Measurements from ENCODE around the gene FAM184A. TPM values are rescaled to one million over a fixed set of nuclear protein-coding genes. Genes with fewer than 3 reads are reported as not detected.

Gene FAM184A
- total and polyA plus RNA-seq, 2 experiments from 2014 or later = 0.25 TPM; not detected in 1

- TF ChIP-seq EZH2phosphoT487 (IDR thresholded peaks at IDR 0.05; ENCODE audit: insufficient read depth, low read depth) = no peak
- no peak for TF ChIP-seq EZH2 (IDR thresholded peaks at IDR 0.05; ENCODE audit: insufficient read depth, poor library complexity, severe bottlenecking)
- H3K9ac ChIP-seq = no peak overlapping the region
- H3F3A ChIP-seq (ENCODE audit: insufficient read depth) = no peaks in the 10 kb centered on the region
- no peak overlapping the region for H3K4me3 ChIP-seq
- no peak overlapping the region for H3K27ac ChIP-seq
- H3K79me2 ChIP-seq (ENCODE audit: insufficient read depth) = no peaks in the 10 kb centered on the region
- H3K9me2 ChIP-seq (ENCODE audit: insufficient read depth) = no peaks in the 10 kb centered on the region
- H3K27me3 ChIP-seq (replicated peaks; ENCODE audit: insufficient read depth) = no peaks in the 10 kb centered on the region
- no peaks in the 10 kb centered on the region for H3K36me3 ChIP-seq (ENCODE audit: low read depth)
- WGBS, 2 experiments (ENCODE audit: low coverage in 1 of 2, low lambda C conversion rate in 2 of 2, missing lambda C conversion rate in 2 of 2) = 84 to 86% methylated on average over 3 of the region's 3 CpGs
- DNase-seq = no peak
- no peaks in the 10 kb centered on the region for H3K4me1 ChIP-seq (ENCODE audit: insufficient read depth)
- no peaks in the 10 kb centered on the region for H3K9me3 ChIP-seq (ENCODE audit: low read depth)
- no peaks in the 10 kb centered on the region for H4K20me1 ChIP-seq (ENCODE audit: insufficient read depth)
- H3K4me2 ChIP-seq (ENCODE audit: unreplicated experiment) = no peak overlapping the region
- H2AFZ ChIP-seq = no peak overlapping the region
- in situ Hi-C loops (cut with MboI) = no loop called here
Observed at GRCh38 chr6:118985123-118985830, 93.2 kb downstream of the FAM184A start.

GRCh38 chr6:118984342-118984741 lies 94.1 kb downstream of the FAM184A start:
- in situ Hi-C loops (cut with MboI) = no loop called here
- TF ChIP-seq EZH2phosphoT487 (IDR thresholded peaks at IDR 0.05; ENCODE audit: insufficient read depth, low read depth) (no peak), EZH2 (IDR thresholded peaks at IDR 0.05; ENCODE audit: insufficient read depth, poor library complexity, severe bottlenecking) (no peak)
- Histone ChIP-seq H3K9me2 (ENCODE audit: insufficient read depth) (no peaks in the 10 kb centered on the region), H3K4me2 (ENCODE audit: unreplicated experiment) (no peak overlapping the region), H3K9ac (no peak overlapping the region), H3K4me1 (ENCODE audit: insufficient read depth) (no peaks in the 10 kb centered on the region), H4K20me1 (ENCODE audit: insufficient read depth) (no peaks in the 10 kb centered on the region), H3K9me3 (ENCODE audit: low read depth) (no peaks in the 10 kb centered on the region), H3K27ac (no peak overlapping the region), H3K79me2 (ENCODE audit: insufficient read depth) (no peaks in the 10 kb centered on the region), H3K36me3 (ENCODE audit: low read depth) (no peaks in the 10 kb centered on the region), H2AFZ (no peak overlapping the region), H3F3A (ENCODE audit: insufficient read depth) (no peaks in the 10 kb centered on the region), H3K4me3 (no peak overlapping the region), H3K27me3 (replicated peaks; ENCODE audit: insufficient read depth) (no peaks in the 10 kb centered on the region)
- DNase-seq = no peak
- 90 to 95% methylated on average over 2 of the region's 2 CpGs for WGBS, 2 experiments (ENCODE audit: low coverage in 1 of 2, low lambda C conversion rate in 2 of 2, missing lambda C conversion rate in 2 of 2)

DNA sequence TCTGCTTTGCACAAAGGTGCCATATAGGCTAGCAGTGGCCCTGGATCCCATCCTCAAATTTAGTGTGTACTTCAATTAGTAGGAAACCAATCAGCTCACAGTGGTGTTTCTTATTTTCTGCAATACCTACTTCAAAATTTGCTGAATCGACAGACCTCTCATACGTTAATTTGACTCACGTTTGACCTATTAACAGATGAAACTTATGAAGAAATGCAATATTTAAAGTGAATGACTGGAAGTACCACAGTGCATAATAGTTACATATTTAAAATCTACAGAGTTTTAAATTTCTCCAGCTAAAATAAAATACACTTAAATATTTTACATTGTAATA lies 95.9 kb downstream of the FAM184A start:
- TF ChIP-seq EZH2phosphoT487 (IDR thresholded peaks at IDR 0.05; ENCODE audit: insufficient read depth, low read depth) = no peak
- no peak for TF ChIP-seq EZH2 (IDR thresholded peaks at IDR 0.05; ENCODE audit: insufficient read depth, poor library complexity, severe bottlenecking)
- Histone ChIP-seq H3K4me1 (ENCODE audit: insufficient read depth) (no peaks in the 10 kb centered on the region), H3K36me3 (ENCODE audit: low read depth) (no peaks in the 10 kb centered on the region), H3K9ac (no peak overlapping the region), H3K27ac (no peak overlapping the region), H3K9me2 (ENCODE audit: insufficient read depth) (no peaks in the 10 kb centered on the region; the same call in 1 of the 2 replicates), H3K27me3 (replicated peaks; ENCODE audit: insufficient read depth) (no peaks in the 10 kb centered on the region), H3K4me2 (ENCODE audit: unreplicated experiment) (no peak overlapping the region), H3K79me2 (ENCODE audit: insufficient read depth) (no peaks in the 10 kb centered on the region), H3F3A (ENCODE audit: insufficient read depth) (no peaks in the 10 kb centered on the region), H3K9me3 (ENCODE audit: low read depth) (no peaks in the 10 kb centered on the region), H2AFZ (no peak overlapping the region), H4K20me1 (ENCODE audit: insufficient read depth) (no peaks in the 10 kb centered on the region), H3K4me3 (no peak overlapping the region)
- no peak for DNase-seq
- 86 to 89% methylated on average over 3 of the region's 3 CpGs for WGBS, 2 experiments (ENCODE audit: low coverage in 1 of 2, low lambda C conversion rate in 2 of 2, missing lambda C conversion rate in 2 of 2)
- in situ Hi-C loops (cut with MboI) = no loop called here

DNA sequence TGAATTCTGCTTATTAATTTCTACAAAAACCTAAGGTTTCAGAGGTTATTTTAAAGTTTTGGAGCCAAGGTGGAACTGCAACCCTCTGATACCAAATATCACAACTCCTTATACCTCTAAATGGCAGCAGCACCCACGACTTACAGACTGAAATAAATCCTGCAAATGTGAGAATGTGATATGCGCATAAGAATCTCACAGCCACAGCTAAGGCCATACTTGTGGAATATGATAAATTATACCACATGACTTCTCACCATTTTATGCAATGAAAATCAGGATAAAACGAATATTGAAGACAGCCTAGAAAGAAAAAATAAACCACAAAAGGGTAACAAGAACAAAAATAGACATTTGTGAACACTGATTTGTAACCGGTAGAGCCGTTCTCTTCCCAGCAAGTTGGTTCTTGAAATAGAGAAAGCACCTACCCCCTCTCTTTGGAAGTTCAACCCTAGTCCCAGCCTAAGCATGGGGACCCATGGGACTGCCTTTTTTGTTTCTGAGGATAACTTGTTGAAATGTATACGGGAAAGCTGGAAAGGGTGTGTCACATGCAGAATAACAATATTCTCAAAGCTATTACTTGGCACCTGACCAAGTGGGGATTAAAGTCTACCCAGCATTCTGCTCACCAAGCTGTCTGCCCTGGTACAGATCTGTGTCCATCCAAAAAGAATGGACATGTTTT lies 96.4 kb downstream of the FAM184A start:
- no peak for TF ChIP-seq EZH2 (IDR thresholded peaks at IDR 0.05; ENCODE audit: insufficient read depth, poor library complexity, severe bottlenecking)
- no peak for TF ChIP-seq EZH2phosphoT487 (IDR thresholded peaks at IDR 0.05; ENCODE audit: insufficient read depth, low read depth)
- H3K27me3 ChIP-seq (replicated peaks; ENCODE audit: insufficient read depth) = no peaks in the 10 kb centered on the region
- H3K9me2 ChIP-seq (ENCODE audit: insufficient read depth) = no peaks in the 10 kb centered on the region; the same call in 1 of the 2 replicates
- no peaks in the 10 kb centered on the region for H3F3A ChIP-seq (ENCODE audit: insufficient read depth)
- no peak overlapping the region for H3K4me3 ChIP-seq
- no peak overlapping the region for H2AFZ ChIP-seq
- no peaks in the 10 kb centered on the region for H3K4me1 ChIP-seq (ENCODE audit: insufficient read depth)
- H3K27ac ChIP-seq = no peak overlapping the region
- H3K9me3 ChIP-seq (ENCODE audit: low read depth) = no peaks in the 10 kb centered on the region
- H4K20me1 ChIP-seq (ENCODE audit: insufficient read depth) = no peaks in the 10 kb centered on the region
- H3K79me2 ChIP-seq (ENCODE audit: insufficient read depth) = no peaks in the 10 kb centered on the region
- no peak overlapping the region for H3K9ac ChIP-seq
- no peak for DNase-seq
- H3K36me3 ChIP-seq (ENCODE audit: low read depth) = no peaks in the 10 kb centered on the region
- in situ Hi-C loops (cut with MboI) = no loop called here
- H3K4me2 ChIP-seq (ENCODE audit: unreplicated experiment) = no peak overlapping the region
- 72 to 75% methylated on average over 6 of the region's 6 CpGs for WGBS, 2 experiments (ENCODE audit: low coverage in 1 of 2, low lambda C conversion rate in 2 of 2, missing lambda C conversion rate in 2 of 2)

All from GM23248 (cell line).